Stimulated activated CD4-positive, alpha-beta T cell treated with anti-CD3 and anti-CD28 coated beads, Interleukin-2, amount 100 ng/mL, for 4 hours (primary cell): ENCODE data around the gene UQCC2.

ENCODE experiments used
- DNase-seq: peaks from one replicate; pipeline ENCODE4 v3.0.0-alpha.2; 2020; ENCODE audit warnings: low read depth

Gene UQCC2

DNA sequence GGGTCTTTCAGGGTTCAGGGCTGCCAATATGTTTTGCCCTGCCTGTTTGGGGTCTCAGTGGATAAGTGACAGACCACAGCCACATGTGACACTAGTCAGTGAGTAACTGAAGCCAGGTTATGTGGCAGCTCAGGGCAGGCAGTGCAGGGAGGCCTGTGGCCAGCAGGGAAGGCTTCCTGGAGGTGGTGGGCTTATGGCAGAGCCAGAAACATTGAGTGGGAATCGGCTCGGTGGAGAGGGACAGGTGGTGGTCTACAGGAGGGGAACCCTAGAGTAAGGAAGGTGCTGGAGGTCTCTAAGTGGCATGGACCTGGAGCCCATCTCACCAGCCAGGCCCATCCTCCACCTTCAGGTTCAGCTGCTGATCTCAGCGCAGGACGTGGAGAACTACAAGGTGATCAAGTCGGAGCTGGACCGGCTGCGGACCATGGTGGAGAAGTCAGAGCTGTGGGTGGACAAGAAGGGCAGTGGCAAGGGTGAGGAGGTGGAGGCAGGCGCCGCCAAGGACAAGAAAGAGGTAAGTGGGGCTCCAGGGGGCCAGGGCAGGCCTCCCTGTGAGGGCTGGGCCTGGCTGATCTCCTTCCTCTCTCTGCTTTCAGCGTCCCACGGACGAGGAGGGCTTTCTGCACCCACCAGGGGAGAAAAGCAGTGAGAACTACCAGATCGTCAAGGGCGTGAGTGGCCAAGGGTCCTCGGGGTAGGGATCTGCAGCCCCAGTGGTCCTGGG lies 34.9 kb downstream of the UQCC2 start:
- DNase-seq = no peak

DNA sequence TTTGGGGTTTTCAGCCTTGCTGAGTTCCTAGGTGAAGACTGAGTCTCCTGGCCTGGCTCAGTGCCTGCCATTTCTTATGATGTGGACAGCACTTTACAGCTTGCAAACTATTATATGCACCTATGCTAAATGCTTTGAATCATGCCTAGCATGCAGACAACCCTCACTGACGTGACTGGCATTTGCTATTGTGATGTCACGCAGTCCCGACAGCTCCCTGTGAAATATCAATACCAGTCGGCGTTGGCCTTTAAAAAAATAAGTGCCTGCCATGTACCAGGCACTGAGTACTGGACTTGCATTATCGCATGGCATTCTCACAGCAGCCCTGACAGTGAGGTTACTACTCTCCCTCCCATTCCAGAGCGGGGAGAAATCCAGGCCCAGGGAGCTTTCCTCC lies 35.5 kb downstream of the UQCC2 start:
- DNase-seq = no peak

DNA sequence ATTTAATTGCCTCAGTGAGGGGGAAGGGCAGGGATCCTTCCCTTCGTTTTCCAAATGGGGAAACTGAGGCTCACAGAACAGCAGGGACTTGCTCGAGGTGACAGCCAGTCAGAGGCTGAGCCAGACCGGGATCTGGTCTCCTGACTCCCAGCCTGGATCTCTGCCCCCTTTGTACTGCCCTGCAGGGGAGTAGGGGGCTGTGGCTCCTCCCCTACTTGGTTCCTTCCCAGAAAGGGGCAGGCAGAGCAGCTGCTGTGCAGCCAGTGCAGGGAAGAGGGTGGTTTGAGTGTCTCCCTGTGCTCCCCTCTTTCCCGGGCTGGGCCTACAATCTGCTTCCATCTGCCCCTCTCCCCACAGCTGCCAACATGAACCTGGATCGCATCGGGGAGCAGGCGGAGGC lies 37.6 kb downstream of the UQCC2 start:
- DNase-seq = no peak

DNA sequence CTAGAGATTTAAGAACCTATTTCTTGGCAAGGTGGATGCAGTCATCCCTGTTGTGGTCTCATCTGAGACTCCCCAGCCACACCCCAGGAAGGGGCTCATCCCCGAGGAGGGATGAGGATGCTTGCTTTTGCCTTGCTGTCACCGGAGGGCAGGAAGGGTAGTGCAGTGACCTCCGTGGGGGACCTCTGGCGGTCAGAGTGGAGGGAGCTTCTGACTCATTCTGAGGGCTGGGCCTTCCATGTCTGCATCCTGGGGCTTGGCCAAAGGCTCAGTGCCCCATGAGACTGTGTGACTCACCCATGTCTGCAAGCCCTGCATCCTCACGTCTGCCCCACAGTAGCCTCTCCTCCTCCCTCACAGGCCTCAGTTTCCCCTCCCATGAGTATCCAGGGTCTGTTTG lies 38.7 kb downstream of the UQCC2 start:
- DNase-seq = no peak

DNA sequence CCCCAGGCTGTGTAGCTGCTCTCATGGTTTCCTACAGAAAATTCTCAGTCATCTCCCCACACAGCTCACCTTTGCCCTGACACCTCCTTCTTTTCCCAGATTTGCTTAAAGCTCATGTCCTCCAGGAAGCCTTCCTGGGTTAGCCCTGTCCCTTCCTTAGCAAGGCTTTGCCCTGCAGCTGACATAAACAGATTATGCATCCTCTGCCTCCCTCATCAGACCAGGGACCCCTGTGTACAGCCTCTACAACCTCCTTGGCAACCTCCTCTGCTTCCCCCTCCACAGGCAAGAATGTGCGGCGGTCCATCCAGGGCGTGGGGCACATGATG lies 39.8 kb downstream of the UQCC2 start:
- DNase-seq = no peak

DNA sequence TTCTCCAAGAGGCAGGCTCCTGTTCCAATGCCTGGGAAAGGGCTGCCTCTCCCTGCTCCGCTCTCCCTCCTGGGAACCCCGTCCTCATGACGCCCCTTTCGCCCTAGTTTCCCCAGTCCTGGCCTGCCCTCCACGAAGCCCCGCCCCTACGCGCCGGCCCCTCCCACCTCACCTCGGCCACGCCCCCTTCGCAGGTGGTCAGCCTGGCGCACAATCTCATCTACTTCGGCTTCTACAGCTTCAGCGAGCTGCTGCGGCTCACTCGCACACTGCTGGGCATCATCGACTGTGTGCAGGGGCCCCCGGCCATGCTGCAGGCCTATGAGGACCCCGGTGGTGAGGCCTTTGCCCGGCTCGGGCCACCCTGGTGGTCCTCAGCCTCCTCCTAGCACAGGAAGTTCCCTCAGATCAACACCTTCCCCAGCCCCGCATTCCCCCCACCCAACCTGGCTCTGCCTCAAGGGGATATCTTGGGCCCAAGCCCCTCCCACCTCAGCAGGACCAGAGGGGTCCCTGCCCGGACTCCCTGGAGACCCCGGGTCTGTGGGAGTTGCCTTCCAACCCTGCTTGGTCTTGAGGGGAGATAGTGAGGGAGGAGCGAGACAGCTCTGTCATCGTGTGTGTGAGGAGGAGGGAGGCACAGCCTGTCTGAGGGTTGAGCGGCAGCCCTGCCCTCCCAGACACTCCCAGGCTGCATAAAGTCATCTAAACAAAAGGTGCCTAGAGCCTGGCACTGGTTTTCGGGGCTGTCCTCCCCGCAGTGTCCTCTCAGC lies 40.3 kb downstream of the UQCC2 start:
- DNase-seq = no peak

DNA sequence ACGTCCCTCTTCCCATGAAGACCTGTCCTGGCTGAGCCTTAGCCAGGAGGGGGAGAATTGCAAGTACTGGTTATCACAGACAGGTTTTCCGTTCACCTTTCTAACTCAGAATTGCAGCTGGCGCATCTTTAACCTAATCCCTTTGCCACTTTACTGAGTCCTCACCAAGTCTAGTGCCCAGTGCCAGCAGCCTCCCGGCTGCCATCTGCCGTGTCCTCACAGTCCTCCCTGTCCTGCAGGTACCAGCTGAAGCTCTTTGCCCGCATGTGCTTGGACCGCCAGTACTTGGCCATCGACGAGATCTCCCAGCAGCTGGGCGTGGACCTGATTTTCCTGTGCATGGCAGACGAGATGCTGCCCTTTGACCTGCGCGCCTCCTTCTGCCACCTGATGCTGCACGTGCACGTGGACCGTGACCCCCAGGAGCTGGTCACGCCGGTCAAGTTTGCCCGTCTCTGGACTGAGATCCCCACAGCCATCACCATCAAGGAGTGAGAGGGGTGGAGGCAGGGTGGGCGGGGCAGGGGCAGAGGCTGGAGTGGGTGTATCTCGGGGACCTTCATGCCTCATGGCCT lies 41.3 kb downstream of the UQCC2 start:
- no peak for DNase-seq

DNA sequence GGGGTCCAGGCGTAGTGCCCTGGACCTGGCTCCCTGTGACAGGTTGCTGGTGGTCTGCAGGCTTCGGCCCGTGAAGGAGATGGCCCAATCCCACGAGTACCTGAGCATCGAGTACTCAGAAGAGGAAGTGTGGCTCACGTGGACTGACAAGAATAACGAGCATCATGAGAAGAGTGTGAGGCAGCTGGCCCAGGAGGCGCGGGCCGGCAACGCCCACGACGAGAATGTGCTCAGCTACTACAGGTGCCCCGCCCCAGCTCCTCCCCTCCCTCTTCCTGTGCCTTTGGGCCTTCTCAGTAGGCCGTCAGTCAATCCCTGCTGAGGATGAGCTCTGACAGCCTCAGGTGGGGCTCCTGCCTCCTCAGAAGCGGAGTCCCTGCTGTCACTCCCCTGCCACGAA lies 42.6 kb downstream of the UQCC2 start:
- DNase-seq = peak; percentile 51

DNA sequence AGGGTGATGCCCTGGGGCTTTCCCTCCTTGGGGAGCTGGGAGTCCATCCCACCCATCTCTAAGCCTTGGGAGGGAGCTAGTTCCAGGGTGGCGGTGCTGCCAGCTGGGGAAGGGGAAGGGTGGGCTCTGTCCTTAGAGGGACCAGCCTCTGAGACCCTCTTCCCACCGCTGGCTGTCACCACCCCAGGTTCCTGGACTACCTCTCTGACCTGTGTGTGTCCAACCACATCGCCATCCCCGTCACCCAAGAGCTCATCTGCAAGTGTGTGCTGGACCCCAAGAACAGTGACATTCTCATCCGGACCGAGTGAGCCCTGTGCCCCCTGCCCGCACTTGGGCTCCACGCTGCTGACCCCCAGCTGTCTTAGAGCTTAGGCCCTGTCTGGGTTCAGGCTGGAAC lies 43.2 kb downstream of the UQCC2 start:
- DNase-seq = no peak

DNA sequence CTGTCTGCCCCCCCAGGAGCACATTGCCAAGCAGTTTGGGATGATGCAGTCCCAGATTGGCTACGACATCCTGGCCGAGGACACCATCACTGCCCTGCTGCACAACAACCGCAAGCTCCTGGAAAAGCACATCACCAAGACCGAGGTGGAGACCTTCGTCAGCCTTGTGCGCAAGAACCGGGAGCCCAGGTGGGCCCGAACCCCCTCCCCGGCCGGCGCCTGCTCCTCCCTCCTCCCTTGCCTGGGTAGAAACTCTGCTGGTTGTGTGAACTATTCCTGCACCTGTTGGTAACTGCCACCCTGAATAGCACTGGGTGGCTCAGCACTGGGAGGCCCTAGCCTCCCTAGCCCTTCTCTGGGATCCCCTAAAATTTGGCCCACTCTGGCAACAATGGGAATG lies 43.7 kb downstream of the UQCC2 start:
- no peak for DNase-seq

DNA sequence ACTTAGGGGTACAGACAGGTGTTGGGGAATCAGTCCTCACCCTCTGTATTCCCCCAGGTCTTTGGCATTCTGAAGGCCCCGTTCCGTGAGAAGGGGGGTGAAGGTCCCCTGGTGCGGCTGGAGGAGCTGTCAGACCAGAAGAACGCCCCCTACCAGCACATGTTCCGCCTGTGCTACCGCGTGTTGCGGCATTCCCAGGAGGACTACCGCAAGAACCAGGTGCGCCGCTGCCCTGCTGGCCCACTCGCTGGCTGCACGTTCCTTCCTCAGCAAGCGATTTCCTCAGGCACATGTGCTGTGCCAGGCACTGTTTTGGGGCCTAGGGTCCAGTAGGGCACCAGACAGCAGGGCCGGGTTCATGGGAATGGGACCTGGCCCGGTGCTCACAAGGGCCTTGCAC lies 44.4 kb downstream of the UQCC2 start:
- no peak for DNase-seq

DNA sequence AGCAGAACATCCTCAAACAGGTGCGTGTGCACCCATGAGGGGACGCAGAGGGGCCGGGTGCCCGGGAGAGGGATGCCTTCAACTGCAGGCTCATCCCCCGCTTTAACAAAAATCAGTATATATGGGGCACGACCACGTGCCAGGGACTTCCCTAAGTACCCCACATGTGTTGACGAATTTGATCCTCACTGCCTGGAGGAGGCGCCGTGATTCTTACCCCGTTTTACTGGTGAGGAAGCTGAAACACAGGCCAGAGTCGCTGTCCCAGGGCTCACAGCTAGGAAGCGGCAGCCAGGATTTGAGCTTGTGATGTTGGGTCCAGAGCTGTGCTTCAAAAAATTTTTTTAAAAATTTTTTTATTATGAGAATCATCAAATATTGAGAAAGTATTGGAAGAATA lies 45.5 kb downstream of the UQCC2 start:
- no peak for DNase-seq

DNA sequence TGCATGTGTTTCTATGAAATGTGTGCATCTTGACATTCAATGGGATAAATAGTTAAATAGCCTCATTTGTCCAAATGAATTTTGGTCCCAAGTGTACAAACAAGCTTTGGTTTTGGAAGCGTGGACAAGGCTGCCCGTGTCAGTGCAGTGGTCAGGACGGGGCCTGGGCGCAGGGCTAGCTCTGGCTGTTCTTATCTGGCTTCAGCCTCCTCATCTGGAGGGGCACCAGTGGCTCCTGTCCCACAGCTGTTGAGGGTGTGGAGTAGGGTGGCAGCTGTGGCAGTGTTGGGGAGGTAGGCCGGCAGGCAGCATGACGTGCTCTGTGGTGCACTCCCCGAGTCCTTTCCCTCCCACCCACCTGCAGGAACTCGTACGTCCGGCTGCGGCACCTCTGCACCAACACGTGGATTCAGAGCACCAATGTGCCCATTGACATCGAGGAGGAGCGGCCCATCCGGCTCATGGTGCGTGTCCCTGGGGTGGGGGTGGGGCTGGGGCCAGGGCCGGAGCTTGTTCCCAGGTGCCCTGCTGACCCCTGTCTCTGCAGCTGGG lies 46.9 kb downstream of the UQCC2 start:
- DNase-seq = no peak

DNA sequence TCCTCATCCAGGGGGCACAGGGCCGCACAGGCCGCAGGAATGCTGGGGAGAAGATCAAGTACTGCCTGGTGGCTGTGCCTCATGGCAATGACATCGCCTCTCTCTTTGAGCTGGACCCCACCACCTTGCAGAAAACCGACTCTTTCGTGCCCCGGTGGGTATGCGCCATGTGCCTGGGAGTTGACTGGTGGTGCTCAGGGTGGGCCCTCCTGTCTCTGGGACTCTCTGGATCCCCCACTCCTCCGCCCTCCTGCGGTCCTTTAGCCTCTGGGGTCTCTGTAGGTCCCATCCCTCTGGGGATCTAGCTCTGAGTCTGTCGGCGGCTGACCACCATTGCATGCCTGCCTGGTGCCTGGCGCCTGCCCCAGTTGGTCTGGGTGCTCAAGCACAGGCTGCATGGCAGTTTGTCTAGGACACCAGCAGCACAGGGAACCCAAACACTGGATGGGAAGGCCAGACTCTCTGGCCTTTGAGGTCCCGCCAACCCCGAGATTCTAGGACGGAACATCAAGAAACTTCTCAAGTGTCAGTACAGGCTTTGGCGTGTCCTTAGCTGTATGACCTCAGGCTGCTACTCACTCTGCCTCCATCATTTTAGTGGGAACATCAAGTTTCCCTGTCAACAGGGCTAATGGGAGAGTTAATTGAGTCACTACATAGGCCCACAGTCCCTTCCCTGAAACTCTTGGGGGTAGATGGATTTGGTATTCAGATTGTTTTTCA lies 47.6 kb downstream of the UQCC2 start:
- DNase-seq = no peak

DNA sequence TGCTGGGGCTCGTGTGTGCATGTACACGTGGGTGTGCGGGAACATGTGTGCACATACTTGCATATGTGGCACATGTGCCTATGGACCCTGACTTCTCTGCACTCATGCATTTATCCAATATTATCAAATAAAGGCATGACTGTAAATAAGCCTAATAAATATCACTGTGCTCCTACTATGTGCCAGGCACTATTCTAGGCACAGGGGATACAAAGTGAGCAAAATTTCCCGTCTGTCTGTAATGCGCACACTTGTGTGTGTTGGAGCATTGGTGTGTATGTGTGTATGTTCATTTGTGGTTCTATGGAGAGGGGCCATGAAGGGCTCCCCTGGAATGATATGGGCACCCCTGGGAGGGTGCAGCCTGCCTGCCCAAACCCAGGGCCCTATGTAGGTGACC lies 48.5 kb downstream of the UQCC2 start:
- no peak for DNase-seq

DNA sequence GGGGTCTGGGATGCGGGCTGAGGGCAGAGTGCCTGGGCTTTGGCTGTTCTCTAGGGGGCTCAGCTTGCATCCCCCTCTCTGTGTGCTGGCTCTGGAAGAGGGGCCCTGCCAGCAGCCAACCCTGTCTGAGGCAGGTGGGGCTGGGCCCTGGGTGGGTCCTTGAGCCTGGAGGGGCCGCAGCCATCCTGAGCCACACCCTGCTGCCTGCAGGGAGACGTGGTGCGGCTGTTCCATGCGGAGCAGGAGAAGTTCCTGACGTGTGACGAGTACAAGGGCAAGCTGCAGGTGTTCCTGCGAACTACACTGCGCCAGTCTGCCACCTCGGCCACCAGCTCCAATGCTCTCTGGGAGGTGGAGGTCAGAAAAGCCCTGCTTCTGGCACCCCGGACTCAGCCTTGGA lies 49.2 kb downstream of the UQCC2 start:
- DNase-seq = no peak

DNA sequence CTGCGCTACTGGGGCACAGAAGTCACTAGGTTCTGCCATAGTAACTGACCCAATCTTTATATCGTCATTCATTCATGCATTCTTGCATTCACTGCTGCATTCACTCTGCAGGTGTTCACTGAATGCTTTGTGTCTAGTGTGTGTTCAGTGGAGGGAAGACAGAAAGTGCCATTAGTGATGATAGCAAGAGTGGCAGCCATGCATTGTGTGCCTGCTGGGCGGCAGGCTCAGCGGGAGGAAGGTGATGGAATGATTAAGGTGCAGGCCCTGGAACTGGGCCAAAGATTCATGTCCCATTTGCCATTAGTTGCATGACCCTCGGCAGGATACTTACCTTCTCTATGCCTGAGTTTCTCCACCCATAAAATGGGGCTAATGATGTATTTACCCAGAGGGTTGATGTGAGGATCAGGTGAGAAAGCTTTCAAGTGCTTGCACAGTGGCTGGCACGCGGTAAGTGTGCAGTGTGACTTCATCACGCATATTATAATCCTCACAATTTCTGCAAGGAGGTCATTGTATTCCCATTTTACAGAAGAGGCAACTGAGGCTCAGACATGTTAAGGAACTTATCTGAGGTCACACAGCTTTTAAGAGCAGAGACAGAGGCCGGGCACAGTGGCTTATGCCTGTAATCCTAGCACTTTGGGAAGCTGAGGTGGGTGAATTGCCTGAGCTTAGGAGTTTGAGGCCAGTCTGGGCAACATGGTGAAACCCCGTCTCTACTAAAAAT lies 50.2 kb downstream of the UQCC2 start:
- DNase-seq = no peak

DNA sequence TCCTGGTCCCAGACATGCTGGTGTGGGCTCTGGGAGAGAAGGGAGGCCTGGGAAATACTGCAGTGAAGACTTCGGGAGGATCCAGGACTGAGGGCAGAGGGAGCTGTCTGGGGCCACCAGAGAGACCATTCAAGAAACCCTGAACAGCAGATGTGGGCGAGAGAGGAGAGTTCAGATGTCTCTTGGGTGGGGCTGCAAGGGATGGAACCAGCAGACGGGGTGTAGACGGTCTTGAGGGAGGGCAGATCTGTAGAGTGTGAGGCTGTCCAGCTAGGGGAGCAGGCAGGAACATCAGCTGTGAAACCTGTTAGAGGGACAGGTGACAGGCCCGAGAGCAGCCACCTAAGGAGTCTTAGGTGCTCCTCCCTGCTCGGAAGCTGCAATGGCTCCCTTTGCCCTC lies 51.5 kb downstream of the UQCC2 start:
- no peak for DNase-seq

DNA sequence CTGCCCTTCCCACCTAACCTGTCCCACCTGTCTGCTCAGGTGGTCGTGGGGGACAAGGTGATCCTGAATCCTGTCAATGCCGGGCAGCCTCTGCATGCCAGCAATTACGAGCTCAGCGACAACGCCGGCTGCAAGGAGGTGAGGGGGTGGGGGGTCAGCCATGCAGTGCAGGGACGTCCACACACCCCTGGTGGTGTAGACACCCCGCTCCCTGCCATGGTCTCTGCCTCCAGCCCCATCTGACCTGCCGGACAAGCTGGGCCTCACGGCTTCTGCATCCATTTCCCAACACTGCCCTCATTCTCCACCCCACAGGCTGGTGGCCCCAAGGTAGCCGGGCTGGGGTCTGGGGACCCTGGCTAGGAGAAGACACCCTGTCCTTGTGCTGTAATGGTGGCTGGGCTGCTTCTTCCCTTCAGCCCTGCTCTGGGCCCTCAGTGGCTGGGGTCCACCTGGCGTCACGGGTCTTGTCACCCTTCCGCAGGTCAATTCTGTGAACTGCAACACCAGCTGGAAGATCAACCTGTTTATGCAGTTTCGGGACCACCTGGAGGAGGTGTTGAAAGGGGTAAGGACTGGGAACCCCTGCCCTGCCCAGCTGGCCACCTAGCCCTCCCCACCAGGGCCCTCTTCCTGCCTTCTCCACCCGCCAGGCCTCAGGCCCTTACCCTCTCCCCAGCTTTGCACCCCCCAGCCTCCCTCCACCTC lies 52.4 kb downstream of the UQCC2 start:
- DNase-seq = no peak

DNA sequence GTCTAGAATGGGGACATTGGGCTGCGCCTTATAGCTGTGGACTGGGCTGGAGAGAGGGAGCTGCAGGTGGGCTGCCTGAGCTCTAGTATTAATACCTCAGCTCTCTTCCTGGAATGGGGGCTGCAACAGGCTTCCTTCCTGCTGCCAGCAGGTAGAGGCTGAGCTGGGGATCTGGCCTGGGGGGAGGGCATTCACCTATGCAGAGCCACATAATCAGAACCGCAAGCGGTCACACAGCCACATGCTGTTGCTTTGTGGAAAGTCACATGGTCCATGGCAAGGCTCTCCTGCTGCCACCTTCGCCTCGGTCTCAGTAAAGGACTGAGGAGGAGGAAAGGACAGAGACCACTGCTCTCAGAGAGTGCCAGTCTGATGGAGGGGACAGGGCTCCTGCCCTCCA lies 54.7 kb downstream of the UQCC2 start:
- no peak for DNase-seq

DNA sequence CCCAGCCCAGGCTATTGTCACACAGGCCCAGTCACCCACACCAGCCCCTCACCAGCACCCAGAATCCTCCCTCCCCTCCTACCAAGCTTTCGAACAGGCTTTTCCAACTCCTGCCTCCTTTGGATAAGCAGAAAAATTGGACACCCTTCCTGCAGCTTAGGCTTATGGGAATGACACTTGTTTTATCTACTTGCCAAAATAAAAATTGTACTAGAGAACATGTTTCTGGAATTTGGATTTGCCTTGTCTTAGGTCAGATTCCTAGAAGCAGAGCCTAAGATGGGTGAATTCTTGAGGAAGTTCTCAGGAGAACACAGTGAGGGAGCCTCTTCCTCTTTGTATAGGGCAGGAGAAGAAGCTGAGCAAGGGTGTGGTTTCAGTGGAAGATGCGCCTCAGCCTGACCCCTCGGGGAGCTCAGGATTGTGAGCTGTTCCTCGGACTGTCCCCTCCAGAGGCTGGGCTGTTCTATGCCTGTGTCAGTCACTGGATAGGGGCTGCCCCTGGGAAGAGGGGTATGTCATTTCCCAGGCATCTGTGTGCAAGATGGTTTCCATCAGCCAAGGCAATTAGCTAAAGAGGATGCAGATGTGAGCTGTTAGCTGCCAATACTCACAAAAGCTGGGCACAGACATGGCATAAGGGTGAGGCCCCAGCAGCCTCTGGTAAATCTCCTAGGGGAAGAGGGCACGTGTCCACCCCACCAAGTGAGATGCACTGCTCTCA lies 56.5 kb downstream of the UQCC2 start:
- DNase-seq = no peak
